ENCODE results near the gene NPL.

Gene NPL

GRCh38 chr1:182816863-182817262, 27.3 kb downstream of the NPL start:
- DNase-seq (ENCODE audit: low spot score), result no peak

GRCh38 chr1:182817802-182818201, 28.2 kb downstream of the NPL start:
- DNase-seq (ENCODE audit: low spot score), result no peak

GRCh38 chr1:182823220-182823619, 33.6 kb downstream of the NPL start:
- no peak for DNase-seq (ENCODE audit: low spot score)

GRCh38 chr1:182826892-182827291, 37.3 kb downstream of the NPL start:
- DNase-seq (ENCODE audit: low spot score), result no peak

- no peak for DNase-seq (ENCODE audit: low spot score)
These were observed 39.8 kb downstream of the NPL start for GRCh38 chr1:182829285-182829932.

GRCh38 chr1:182833271-182833670, 43.7 kb downstream of the NPL start:
- no peak for DNase-seq (ENCODE audit: low spot score)

GRCh38 chr1:182834326-182834725, 44.8 kb downstream of the NPL start:
- no peak for DNase-seq (ENCODE audit: low spot score)

- DNase-seq (ENCODE audit: low spot score), result no peak
These were observed 46.2 kb downstream of the NPL start for GRCh38 chr1:182835806-182836205.

GRCh38 chr1:182839209-182840066, 49.9 kb downstream of the NPL start, which contains the start of gene DHX9:
DHX9 (plus strand) TSS chr1:182839347; CDS start chr1:182842567, 3,220 bp downstream.
- DNase-seq (ENCODE audit: low spot score), result peak; percentile 100

GRCh38 chr1:182841368-182841988, 51.9 kb downstream of the NPL start:
- DNase-seq (ENCODE audit: low spot score), result peak; percentile 9

- DNase-seq (ENCODE audit: low spot score), result no peak
These were observed 52.7 kb downstream of the NPL start for GRCh38 chr1:182842265-182842664.

- DNase-seq (ENCODE audit: low spot score), result no peak
These were observed 55.8 kb downstream of the NPL start for GRCh38 chr1:182845379-182845778.

- DNase-seq (ENCODE audit: low spot score), result no peak
These were observed 56.3 kb downstream of the NPL start for GRCh38 chr1:182845894-182846293.

GRCh38 chr1:182847105-182847504, 57.5 kb downstream of the NPL start:
- DNase-seq (ENCODE audit: low spot score), result no peak

GRCh38 chr1:182848736-182849135, 59.2 kb downstream of the NPL start:
- no peak for DNase-seq (ENCODE audit: low spot score)

GRCh38 chr1:182850319-182850718, 60.7 kb downstream of the NPL start:
- no peak for DNase-seq (ENCODE audit: low spot score)

- DNase-seq (ENCODE audit: low spot score), result no peak
These were observed 62.3 kb downstream of the NPL start for GRCh38 chr1:182851825-182852224.

GRCh38 chr1:182855911-182856310, 66.3 kb downstream of the NPL start:
- DNase-seq (ENCODE audit: low spot score), result no peak

GRCh38 chr1:182857212-182857611, 67.6 kb downstream of the NPL start:
- DNase-seq (ENCODE audit: low spot score), result no peak

- DNase-seq (ENCODE audit: low spot score), result no peak
These were observed 71.1 kb downstream of the NPL start for GRCh38 chr1:182860658-182861057.

- DNase-seq (ENCODE audit: low spot score), result no peak
These were observed 72.4 kb downstream of the NPL start for GRCh38 chr1:182861994-182862393.

GRCh38 chr1:182862827-182863226, 73.3 kb downstream of the NPL start:
- DNase-seq (ENCODE audit: low spot score), result no peak

GRCh38 chr1:182863940-182864339, 74.4 kb downstream of the NPL start:
- DNase-seq (ENCODE audit: low spot score), result no peak

Measured in AG20443 (cell line).